Measurements from ENCODE around the gene GAS7. TPM values are rescaled to one million over a fixed set of nuclear protein-coding genes. Genes with fewer than 3 reads are reported as not detected.

The GAS7 gene
- total and polyA plus RNA-seq, 9 of the 15 experiments (the other 6 are each of a cell fraction or from before 2014, with no cell fraction given): 0.11 to 0.33 TPM; not detected in 7

DNA sequence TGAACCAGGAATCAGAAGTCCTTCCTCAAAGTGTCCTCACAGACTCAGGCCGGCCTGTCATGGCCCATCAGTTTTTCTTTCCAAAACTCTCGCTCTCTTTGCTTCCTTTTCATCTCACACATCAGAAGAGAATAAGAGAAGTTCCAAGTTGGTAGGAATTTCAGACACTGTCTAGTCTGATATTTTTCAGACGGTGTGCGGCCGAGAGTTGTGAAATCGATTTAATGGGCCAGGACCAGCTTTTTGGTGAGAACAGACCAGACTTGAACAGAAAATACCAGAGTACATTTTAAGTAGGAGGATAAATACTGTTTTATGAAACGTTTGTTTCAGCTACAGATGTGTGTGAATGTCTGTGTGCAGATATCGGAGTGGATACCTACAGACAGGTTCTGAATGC is 268.5 kb downstream of the GAS7 start:
- Histone ChIP-seq H2AFZ (ENCODE audit: low read depth, low read length) (no peak overlapping the region), H3K4me2 (ENCODE audit: insufficient read depth, low read length) (no peak overlapping the region), H3K4me1 (replicated peaks in 1 of 2; ENCODE audit: control insufficient read depth in 2 of 2, insufficient read depth in 2 of 2, low read length in 2 of 2) (no peaks in the 10 kb centered on the region), H4K20me1 (replicated peaks; ENCODE audit: control insufficient read depth, insufficient read depth, low read length) (no peaks in the 10 kb centered on the region), H3K4me3 (no peak overlapping the region), H3K9me3 (replicated peaks; ENCODE audit: control insufficient read depth, insufficient read depth, low read depth, low read length) (no peaks in the 10 kb centered on the region), H3K9me1 (ENCODE audit: control insufficient read depth, insufficient read depth, low read length) (no peaks in the 10 kb centered on the region), H3K36me3 (ENCODE audit: control insufficient read depth, insufficient read depth, low read length) (no peaks in the 10 kb centered on the region), H3K79me2 (ENCODE audit: control insufficient read depth, insufficient read depth, low read length) (no peaks in the 10 kb centered on the region), H3K9ac (ENCODE audit: insufficient read depth in 1 of 2, low read depth in 2 of 2, low read length in 2 of 2) (no peak overlapping the region), H3K27me3 (ENCODE audit: control insufficient read depth in 2 of 2, insufficient read depth in 2 of 2, low read length in 2 of 2) (peaks cover 0 to 6% of the 10 kb centered on the region in 2 experiments; a peak in 3 of 5 replicates), H3K27ac (ENCODE audit: extremely low read depth, low read depth, low read length) (no peak overlapping the region)
- BruUV-seq (replicated peaks): no TSS peak
- no peak for TF ChIP-seq POLR2H (tag; IDR thresholded peaks at IDR 0.05; ENCODE audit: low read depth)
- no peak for TF ChIP-seq ZNF584 (CRISPR knock-in tag; IDR thresholded peaks at IDR 0.05; ENCODE audit: low read depth)
- TF ChIP-seq, protein P1, sequence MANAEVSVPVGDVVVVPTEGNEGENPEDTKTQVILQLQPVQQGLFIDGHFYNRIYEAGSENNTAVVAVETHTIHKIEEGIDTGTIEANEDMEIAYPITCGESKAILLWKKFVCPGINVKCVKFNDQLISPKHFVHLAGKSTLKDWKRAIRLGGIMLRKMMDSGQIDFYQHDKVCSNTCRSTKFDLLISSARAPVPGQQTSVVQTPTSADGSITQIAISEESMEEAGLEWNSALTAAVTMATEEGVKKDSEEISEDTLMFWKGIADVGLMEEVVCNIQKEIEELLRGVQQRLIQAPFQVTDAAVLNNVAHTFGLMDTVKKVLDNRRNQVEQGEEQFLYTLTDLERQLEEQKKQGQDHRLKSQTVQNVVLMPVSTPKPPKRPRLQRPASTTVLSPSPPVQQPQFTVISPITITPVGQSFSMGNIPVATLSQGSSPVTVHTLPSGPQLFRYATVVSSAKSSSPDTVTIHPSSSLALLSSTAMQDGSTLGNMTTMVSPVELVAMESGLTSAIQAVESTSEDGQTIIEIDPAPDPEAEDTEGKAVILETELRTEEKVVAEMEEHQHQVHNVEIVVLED (CRISPR knock-in tag; IDR thresholded peaks at IDR 0.05): no peak
- TF ChIP-seq RAD21 (CRISPR knock-in tag; conservative IDR thresholded peaks at IDR 0.05 in 1 of 2, IDR thresholded peaks at IDR 0.05 in 1 of 2): no peak
- TF ChIP-seq, protein P2, sequence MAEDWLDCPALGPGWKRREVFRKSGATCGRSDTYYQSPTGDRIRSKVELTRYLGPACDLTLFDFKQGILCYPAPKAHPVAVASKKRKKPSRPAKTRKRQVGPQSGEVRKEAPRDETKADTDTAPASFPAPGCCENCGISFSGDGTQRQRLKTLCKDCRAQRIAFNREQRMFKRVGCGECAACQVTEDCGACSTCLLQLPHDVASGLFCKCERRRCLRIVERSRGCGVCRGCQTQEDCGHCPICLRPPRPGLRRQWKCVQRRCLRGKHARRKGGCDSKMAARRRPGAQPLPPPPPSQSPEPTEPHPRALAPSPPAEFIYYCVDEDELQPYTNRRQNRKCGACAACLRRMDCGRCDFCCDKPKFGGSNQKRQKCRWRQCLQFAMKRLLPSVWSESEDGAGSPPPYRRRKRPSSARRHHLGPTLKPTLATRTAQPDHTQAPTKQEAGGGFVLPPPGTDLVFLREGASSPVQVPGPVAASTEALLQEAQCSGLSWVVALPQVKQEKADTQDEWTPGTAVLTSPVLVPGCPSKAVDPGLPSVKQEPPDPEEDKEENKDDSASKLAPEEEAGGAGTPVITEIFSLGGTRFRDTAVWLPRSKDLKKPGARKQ (CRISPR knock-in tag; IDR thresholded peaks at IDR 0.05): no peak
- no peak for TF ChIP-seq ZNF436 (CRISPR knock-in tag; IDR thresholded peaks at IDR 0.05)
- TF ChIP-seq ZNF41 (CRISPR knock-in tag; conservative IDR thresholded peaks at IDR 0.05): no peak
- no peak for TF ChIP-seq ZNF253 (CRISPR knock-in tag; conservative IDR thresholded peaks at IDR 0.05)
- TF ChIP-seq, protein P3, sequence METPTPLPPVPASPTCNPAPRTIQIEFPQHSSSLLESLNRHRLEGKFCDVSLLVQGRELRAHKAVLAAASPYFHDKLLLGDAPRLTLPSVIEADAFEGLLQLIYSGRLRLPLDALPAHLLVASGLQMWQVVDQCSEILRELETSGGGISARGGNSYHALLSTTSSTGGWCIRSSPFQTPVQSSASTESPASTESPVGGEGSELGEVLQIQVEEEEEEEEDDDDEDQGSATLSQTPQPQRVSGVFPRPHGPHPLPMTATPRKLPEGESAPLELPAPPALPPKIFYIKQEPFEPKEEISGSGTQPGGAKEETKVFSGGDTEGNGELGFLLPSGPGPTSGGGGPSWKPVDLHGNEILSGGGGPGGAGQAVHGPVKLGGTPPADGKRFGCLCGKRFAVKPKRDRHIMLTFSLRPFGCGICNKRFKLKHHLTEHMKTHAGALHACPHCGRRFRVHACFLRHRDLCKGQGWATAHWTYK (CRISPR knock-in tag; IDR thresholded peaks at IDR 0.05): no peak
- no peak for TF ChIP-seq MTF1 (CRISPR knock-in tag; IDR thresholded peaks at IDR 0.05; ENCODE audit: borderline replicate concordance)
- no peak for TF ChIP-seq HMG20A (CRISPR knock-in tag; conservative IDR thresholded peaks at IDR 0.05)
- TF ChIP-seq MTA1 (IDR thresholded peaks at IDR 0.05; ENCODE audit: borderline replicate concordance): no peak
- no peak for TF ChIP-seq ESRRA (IDR thresholded peaks at IDR 0.05; ENCODE audit: borderline replicate concordance, low read depth)
- no peak for TF ChIP-seq KDM5B (IDR thresholded peaks at IDR 0.05; ENCODE audit: insufficient replicate concordance, low read depth, low read length)
- ATAC-seq: no peak
- DNase-seq (ENCODE audit: extremely low read depth in 1 of 4, low spot score in 3 of 4): no peak
- FAIRE-seq: no peak
- in situ Hi-C loops (cut with MboI) (loop anchor here (10.0 kb wide), 1 partner anchor 685 kb away; no protein-coding TSS in a partner anchor), intact Hi-C loops (cut with micrococcal nuclease) (loop anchor here (1.0 kb wide), 1 partner anchor 37 kb away; no protein-coding TSS in a partner anchor)
- ChIA-PET POLR2A (interaction anchor here (0.7 kb wide), 1 partner anchor 29 kb away, joined by 3 read pairs; no protein-coding TSS in a partner anchor), CTCF (ENCODE audit: low intra/inter-chr PET ratio) (no interaction called here)
- 0% methylated on average over 8 of the region's 8 CpGs for WGBS (ENCODE audit: insufficient coverage, low coverage, missing lambda C conversion rate)
